VCaP (cell line): ENCODE data around the gene PSORS1C1.

Experiments
- H3K27ac ChIP-seq: fragments of 450-650 bp; 2 replicates; pipeline ENCODE4 v1.5.1; 2017
- TF ChIP-seq, protein P1 (sequence below): fragments of 450-650 bp; conservative IDR thresholded peaks from 2 replicates; pipeline ENCODE4 v1.5.1; 2017; ENCODE audit warnings: mild to moderate bottlenecking, moderate library complexity

Gene PSORS1C1

GRCh38 chr6:31142361-31142761 is 27.8 kb downstream of the PSORS1C1 start:
- TF ChIP-seq, protein P1, sequence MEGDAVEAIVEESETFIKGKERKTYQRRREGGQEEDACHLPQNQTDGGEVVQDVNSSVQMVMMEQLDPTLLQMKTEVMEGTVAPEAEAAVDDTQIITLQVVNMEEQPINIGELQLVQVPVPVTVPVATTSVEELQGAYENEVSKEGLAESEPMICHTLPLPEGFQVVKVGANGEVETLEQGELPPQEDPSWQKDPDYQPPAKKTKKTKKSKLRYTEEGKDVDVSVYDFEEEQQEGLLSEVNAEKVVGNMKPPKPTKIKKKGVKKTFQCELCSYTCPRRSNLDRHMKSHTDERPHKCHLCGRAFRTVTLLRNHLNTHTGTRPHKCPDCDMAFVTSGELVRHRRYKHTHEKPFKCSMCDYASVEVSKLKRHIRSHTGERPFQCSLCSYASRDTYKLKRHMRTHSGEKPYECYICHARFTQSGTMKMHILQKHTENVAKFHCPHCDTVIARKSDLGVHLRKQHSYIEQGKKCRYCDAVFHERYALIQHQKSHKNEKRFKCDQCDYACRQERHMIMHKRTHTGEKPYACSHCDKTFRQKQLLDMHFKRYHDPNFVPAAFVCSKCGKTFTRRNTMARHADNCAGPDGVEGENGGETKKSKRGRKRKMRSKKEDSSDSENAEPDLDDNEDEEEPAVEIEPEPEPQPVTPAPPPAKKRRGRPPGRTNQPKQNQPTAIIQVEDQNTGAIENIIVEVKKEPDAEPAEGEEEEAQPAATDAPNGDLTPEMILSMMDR, result no peak
- no peak overlapping the region for H3K27ac ChIP-seq

- TF ChIP-seq, protein P1, result no peak
- H3K27ac ChIP-seq, result no peak overlapping the region
Observed at GRCh38 chr6:31143148-31143547, 28.5 kb downstream of the PSORS1C1 start.

DNA sequence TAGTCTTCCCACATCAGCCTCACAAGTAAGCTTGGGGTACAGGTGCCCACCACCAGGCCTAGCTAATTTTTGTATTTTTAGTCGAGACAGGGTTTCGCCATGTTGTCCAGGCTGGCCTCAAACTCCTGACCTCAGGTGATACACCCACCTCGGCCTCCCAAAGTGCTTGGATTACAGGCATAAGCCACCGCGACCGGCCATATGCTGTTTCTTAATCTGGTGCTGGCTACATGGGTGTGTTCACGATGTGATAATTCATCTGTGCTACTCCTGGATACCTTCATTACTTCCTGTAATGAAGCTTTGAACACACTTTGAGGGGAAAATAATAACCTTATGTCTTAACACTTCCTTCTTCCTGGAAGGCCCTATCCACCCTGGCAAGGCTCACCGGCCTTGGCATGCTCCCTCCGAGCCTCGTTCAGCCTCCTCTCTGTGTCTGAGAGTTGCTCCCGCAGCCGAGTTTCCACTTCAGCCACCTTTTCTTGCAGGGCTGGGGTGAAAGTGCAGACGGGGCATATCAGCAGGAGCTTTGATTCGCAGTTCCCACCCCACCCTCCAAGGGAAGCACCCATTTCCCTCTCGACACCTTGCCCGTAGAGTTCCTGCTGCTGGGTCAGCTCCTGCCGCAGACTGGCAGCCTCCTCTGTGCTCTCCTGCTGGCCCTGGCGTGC is 29.8 kb downstream of the PSORS1C1 start:
- TF ChIP-seq, protein P1, result no peak

DNA sequence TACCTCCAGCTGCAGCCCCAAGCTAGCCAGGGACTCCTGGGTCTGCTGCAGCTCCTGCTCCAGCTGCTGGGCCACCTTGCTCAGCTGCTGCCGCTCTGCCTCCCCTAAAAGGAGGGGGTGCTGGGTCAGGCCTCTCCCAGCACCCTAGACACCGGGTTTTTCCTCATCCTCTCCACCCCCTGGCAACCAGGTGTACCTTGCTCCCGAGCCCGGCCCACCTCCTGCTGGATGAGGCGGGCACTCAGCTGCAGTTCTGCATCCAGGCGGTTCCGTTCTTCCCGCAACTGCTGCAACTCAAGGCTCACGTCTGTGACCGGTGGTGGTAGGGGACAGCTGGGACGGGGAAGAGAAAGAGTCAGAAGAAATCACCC is 30.4 kb downstream of the PSORS1C1 start:
- H3K27ac ChIP-seq, result no peak overlapping the region
- TF ChIP-seq, protein P1, result no peak

More for the DNA sequence above, 29.8 kb downstream of the PSORS1C1 start:
- no peak overlapping the region for H3K27ac ChIP-seq

DNA sequence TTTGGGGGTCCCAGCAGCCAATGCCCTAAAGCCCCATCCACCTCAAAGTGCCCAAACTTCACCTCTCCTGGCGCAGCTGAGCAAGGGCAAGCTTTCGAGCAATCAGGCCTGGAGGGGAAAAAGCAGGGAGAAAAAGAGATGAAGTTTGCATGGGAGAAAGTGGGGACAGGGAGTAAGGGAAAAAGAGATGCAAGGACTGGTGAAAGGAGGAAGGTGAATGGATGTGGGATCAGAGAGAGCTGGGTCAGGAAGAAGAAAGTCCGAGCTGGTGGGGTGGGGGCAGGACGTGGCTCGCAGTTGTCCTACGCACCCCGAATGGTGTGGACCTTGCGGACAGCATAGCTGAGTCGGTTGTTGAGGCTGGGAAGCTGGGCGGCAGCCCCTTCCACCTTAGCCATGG is 30.8 kb downstream of the PSORS1C1 start:
- H3K27ac ChIP-seq, result no peak overlapping the region
- TF ChIP-seq, protein P1, result no peak

DNA sequence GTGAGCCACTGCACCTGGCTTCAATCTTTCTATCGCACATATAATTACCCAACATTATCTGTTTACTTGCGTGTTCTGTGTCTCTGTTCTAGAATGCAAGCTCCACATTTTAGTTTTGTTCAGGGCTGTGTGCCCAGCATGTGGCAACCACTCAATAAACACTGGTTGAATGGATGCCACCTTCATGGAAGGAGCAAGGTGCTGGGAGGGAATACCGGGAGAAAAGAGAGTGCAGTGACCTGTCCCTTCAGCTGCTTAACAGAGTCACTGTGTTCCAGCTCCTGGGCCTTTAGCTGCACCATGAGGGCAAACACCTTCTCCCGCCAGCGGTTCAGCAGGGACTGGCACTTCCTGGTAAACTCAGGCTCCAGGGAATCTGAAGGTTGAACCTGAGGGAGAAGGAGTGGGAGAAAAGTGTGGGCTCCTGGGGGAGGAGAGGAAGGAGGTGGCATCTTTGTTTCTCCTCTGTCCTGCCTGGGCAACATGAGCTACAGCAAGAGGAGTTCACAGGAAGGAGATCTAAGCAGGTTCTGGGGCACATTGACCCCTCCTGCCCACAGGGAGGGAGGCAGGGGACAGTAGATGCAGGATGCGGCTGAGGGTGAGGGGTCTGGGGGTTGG is 35.3 kb downstream of the PSORS1C1 start:
- H3K27ac ChIP-seq, result no peak overlapping the region
- TF ChIP-seq, protein P1, result no peak

DNA sequence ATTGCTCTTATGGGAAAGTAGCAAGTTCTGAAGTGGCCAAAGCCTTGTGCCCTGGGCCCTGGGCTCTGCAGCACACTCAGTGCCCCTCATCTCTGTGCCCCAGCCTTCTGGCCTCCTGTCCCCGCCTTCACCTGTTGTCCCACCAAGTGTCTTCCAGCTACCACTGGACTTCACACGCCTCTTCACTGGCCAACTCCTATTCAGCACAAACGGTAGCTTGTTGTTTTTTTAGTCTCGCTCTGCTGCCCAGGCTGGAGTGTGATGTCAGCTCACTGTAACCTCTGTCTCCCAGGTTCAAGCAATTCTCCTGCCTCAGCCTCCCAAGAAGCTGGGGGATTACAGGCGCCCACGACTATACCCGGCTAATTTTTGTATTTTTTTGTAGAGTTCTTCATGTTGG is 38.2 kb downstream of the PSORS1C1 start:
- H3K27ac ChIP-seq, result no peak overlapping the region
- TF ChIP-seq, protein P1, result no peak
